GM12801 (cell line): ENCODE data around the gene DNASE1.

Source experiments
- CTCF ChIP-seq: IDR thresholded peaks from one replicate; pipeline ENCODE4 v1.5.1; 2011; ENCODE audit warnings: control low read depth; ENCODE audit not compliant: insufficient read length; ENCODE audit errors: extremely low read depth

Gene DNASE1, protein sequence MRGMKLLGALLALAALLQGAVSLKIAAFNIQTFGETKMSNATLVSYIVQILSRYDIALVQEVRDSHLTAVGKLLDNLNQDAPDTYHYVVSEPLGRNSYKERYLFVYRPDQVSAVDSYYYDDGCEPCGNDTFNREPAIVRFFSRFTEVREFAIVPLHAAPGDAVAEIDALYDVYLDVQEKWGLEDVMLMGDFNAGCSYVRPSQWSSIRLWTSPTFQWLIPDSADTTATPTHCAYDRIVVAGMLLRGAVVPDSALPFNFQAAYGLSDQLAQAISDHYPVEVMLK

DNA sequence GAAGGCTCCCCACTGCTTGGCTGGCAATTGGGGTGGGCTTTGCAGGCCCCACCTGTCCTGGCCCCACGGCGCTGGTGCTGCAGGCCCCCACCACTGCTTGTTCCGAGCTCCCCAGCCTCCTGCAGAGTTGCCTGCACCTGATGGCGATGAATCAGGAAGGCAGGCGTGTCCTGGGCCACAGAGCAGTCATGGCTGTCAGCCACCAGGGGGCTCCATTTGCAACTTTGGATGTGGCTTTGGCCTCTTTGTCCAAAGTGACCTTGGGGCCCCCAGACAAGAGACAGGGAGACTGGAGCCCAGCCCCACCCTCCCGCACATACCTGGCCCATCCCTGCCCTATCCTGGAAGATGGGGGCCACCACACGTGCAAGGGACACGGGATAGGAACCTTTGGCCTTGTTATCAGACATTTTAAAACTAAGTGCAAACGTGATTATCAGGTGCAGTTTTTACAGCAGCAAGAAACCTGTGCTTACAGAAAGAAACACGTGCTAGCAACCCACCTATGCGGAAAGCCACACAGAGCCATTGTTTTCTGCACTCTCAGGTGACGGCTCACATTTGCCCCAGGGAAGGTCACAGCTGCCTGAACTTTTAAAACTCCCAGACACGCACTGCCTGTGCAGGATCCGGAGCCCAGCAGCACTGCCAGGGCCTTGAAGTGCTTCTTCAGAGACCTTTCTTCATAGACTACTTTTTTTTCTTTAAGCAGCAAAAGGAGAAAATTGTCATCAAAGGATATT lies at the start of gene DNASE1:
Gene DNASE1, plus strand, starts transcription at position 443 of the 743 bp plus-strand sequence. CDS start 683 bp downstream, outside the sequence.
- no peak for TF ChIP-seq CTCF

DNA sequence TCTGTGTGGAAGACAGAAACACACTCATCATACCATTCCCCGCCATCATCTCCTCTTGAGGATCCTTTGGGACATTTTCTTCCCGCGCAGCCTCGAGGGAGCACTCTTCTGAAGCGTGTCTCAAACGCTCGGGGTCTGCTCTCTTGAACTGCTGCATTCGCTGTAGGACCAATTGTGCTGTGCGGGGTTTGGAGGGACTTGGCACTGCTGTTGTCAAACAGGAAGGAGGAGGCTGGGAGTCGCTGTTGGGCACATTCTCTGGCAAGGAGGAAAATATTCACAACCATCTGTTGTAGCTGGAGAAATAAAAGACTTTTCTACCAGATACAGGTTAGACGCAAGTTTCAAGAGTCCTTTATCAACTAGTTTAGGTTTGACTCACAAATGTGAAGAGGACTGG lies 48.0 kb upstream of the DNASE1 start:
- no peak for TF ChIP-seq CTCF

DNA sequence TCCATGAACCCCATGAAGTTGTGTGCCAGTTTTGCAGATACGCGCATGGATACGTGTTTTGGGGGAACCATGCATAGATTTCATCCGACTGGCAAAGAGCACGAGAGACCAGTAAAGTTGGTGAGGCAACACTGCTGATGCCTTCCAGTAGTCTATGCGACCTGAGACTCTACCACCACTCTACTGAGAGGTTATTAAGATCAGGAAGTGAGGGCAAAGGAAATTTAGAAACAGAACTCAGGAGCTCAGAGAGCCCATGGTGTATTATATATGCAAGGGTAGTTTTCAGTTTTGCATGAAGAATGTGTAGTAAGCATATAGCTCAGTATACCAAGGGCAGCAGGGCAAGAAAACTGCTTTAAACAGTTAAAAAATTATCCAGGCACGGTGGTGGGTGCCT lies 47.3 kb upstream of the DNASE1 start:
- TF ChIP-seq CTCF, result no peak

- TF ChIP-seq CTCF, result no peak
Measured at GRCh38 chr16:3607634-3608033, 46.9 kb upstream of the DNASE1 start.

DNA sequence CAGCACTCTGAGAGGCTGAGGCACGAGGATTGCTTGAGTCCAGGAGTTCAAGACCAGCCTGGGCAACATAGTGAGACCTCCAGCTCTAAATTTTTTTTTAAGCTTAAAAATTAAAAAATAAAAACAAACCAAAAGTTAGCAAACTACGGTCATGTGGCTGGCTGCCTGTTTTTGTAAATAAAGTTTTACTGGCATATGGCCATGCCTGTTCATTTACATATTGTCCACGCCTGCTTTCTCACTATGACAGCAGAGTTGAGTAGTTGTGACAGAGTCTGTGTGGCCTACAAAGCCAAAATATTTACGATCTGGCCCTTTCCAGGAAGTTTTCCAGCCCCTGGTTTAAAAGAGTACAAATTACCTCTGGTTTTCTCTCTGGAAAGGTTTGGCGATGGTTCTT lies 46.4 kb upstream of the DNASE1 start:
- TF ChIP-seq CTCF, result no peak

DNA sequence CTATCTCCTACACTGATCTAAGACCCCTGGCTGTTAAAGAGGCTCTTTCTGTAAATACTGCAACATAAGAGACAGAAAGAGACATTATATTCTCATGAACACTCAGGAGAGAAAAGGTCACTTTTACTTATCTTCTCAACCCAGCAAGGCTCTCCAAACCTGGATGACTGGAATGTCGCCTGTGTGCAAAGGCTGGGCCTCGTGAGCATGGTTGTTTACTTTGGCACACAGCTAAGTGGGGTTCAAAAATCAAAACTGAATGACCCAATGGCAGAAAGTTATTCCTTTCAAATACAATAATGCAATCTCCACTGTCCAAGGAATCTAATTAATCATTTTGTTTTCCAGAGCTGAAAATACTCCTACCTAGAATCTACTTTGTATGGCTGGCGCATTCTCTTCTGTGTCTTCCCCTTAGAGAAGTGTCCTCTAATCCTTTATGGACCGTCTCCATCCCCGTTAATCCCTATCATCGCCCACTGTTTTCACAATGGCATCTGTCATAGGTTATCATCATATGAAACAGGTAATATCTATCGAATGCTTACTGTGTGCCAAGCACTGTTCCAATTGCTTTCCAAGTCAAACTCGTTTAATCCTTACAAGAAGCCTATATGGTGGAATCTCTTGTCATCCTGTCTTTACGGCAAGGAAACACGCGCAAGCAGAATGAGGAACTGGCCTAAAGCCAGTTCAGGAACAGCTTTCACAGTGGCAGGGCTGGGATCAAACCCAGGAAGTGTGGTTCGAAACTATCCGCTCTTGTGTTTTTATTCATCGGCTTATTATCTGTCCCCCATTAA lies 44.4 kb upstream of the DNASE1 start:
- TF ChIP-seq CTCF, result no peak

DNA sequence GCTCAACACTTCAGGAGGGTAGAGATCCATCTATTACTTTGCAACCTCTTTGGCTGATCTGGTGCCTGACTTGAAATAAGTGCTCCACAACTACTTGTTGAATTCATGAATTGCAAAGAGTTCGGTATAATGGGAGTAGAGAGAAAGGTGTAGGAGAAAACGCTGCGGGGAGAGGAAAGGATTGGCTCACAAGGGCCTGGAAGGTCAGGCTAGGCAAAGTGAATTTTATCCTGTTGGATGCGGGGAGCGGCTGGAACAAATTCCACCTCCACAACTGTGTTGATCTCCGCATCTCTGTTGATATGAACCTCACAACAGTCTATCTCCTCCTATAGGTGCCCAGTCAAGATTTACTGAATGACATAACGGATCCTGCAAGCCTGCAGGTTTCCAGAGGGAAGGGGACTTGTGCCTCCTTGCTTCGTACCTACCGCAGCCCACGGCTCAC lies 43.8 kb upstream of the DNASE1 start:
- no peak for TF ChIP-seq CTCF
